HG03521 (cell line): ENCODE measurements around the gene ENDOU.
A peak's percentile ranks its signal among the peaks of the same experiment; 100 is the strongest.

ENCODE experiments used
- ATAC-seq: cut with Tn5 transposase; IDR thresholded peaks from one replicate; pipeline ENCODE4 v1.9.1; 2021; ENCODE audit warnings: mild to moderate bottlenecking, moderate library complexity; ENCODE audit not compliant: unreplicated experiment

The ENDOU gene

GRCh38 chr12:47725091-47725772 is at the start of gene ENDOU:
ENDOU (minus strand) TSS chr12:47725490; CDS start chr12:47725413, 77 bp downstream.
- ATAC-seq: no peak

GRCh38 chr12:47774663-47775062 is 49.4 kb upstream of the ENDOU start:
- ATAC-seq: no peak

GRCh38 chr12:47773858-47774580 is 48.7 kb upstream of the ENDOU start:
- ATAC-seq: no peak

GRCh38 chr12:47773062-47773857 is 48.0 kb upstream of the ENDOU start, which contains the start of gene SLC48A1:
SLC48A1 (plus strand) TSS chr12:47773238; CDS start chr12:47773305, 67 bp downstream.
- ATAC-seq: peak; percentile 74

GRCh38 chr12:47772738-47773061 is 47.4 kb upstream of the ENDOU start:
- ATAC-seq: no peak

- no peak for ATAC-seq
Observed at GRCh38 chr12:47772094-47772660, 46.9 kb upstream of the ENDOU start.

GRCh38 chr12:47771304-47771703 is 46.0 kb upstream of the ENDOU start:
- ATAC-seq: no peak

- no peak for ATAC-seq
Observed at GRCh38 chr12:47770086-47770726, 44.9 kb upstream of the ENDOU start.

- ATAC-seq: no peak
Observed at GRCh38 chr12:47769234-47770085, 44.2 kb upstream of the ENDOU start.

- ATAC-seq: no peak
Observed at GRCh38 chr12:47768323-47768811, 43.1 kb upstream of the ENDOU start.

- ATAC-seq: peak; percentile 48
Observed at GRCh38 chr12:47767216-47767724, 42.0 kb upstream of the ENDOU start.

- no peak for ATAC-seq
Observed at GRCh38 chr12:47766502-47767215, 41.4 kb upstream of the ENDOU start.

GRCh38 chr12:47763481-47764346 is 38.4 kb upstream of the ENDOU start:
- ATAC-seq: no peak

- ATAC-seq: no peak
Observed at GRCh38 chr12:47762850-47763465, 37.7 kb upstream of the ENDOU start.

GRCh38 chr12:47758834-47759690 is 33.8 kb upstream of the ENDOU start, which contains the start of gene RAPGEF3:
RAPGEF3 (minus strand) TSS chr12:47758880; CDS start chr12:47758556, 324 bp downstream.
- peak; percentile 58 for ATAC-seq

GRCh38 chr12:47758584-47758833 is 33.2 kb upstream of the ENDOU start:
- no peak for ATAC-seq
